Activated naive CD8-positive, alpha-beta T cell treated with anti-CD3 and anti-CD28 coated beads, Interleukin-2, amount 10 ng/mL, durations not matched to agents 7 days and 5 days (primary cell): ENCODE measurements around the gene BNC2. TPM values are rescaled to one million over a fixed set of nuclear protein-coding genes. Genes with fewer than 3 reads are reported as not detected.

Experiments
- ATAC-seq: fragments of 150-1000 bp; cut with Tn5 transposase; one replicate; pipeline ENCODE4 v1.10.0; 2021; ENCODE audit warnings: low read depth, moderate library complexity
- POLR2A ChIA-PET: fragments of 350-600 bp; sonication (Branson Sonifier 250); formaldehyde crosslinking; loops from one replicate; lab custom pipeline; 2021; ENCODE audit warnings: antibody characterized with exemption; lab: Charles Lee
- DNase-seq: peaks from one replicate; pipeline ENCODE4 v3.0.0; 2021
- H3K27ac Mint-ChIP-seq: one replicate; pipeline ENCODE4 v1.8.0; 2022; ENCODE audit warnings: mild to moderate bottlenecking, mixed read lengths
- H3K27me3 Mint-ChIP-seq: one replicate; pipeline ENCODE4 v1.8.0; 2022; ENCODE audit warnings: mild to moderate bottlenecking, moderate library complexity, mixed read lengths
- H3K36me3 Mint-ChIP-seq: one replicate; pipeline ENCODE4 v1.8.0; 2021; ENCODE audit warnings: mild to moderate bottlenecking, mixed read lengths
- H3K4me1 Mint-ChIP-seq: one replicate; pipeline ENCODE4 v1.8.0; 2021; ENCODE audit warnings: mixed read lengths
- H3K4me3 Mint-ChIP-seq: one replicate; pipeline ENCODE4 v1.8.0; 2022; ENCODE audit warnings: mild to moderate bottlenecking, moderate library complexity, mixed read lengths
- H3K9me3 Mint-ChIP-seq: one replicate; pipeline ENCODE4 v1.8.0; 2021; ENCODE audit warnings: mixed read lengths
- total RNA-seq, 2 experiments: library from RNA; stranded (reverse); gene quantifications; one replicate each; pipeline ENCODE4 v1.2.3, GENCODE V29; 2021

Gene BNC2
- total RNA-seq, 2 experiments from 2014 or later: not detected

- no peak for ATAC-seq
- Mint-ChIP-seq H3K4me1 (no peaks in the 10 kb centered on the region), H3K27ac (no peak overlapping the region), H3K4me3 (no peak overlapping the region), H3K36me3 (no peaks in the 10 kb centered on the region), H3K9me3 (no peaks in the 10 kb centered on the region), H3K27me3 (no peaks in the 10 kb centered on the region)
- POLR2A ChIA-PET: no interaction called here
- no peak for DNase-seq
Observed at GRCh38 chr9:16622541-16622940, 247.9 kb downstream of the BNC2 start.

GRCh38 chr9:16619914-16620520 is 250.5 kb downstream of the BNC2 start:
- H3K27ac Mint-ChIP-seq: no peak overlapping the region
- POLR2A ChIA-PET: no interaction called here
- DNase-seq: no peak
- no peaks in the 10 kb centered on the region for H3K27me3 Mint-ChIP-seq
- H3K4me3 Mint-ChIP-seq: no peak overlapping the region
- no peaks in the 10 kb centered on the region for H3K36me3 Mint-ChIP-seq
- ATAC-seq: no peak
- H3K9me3 Mint-ChIP-seq: no peaks in the 10 kb centered on the region
- no peaks in the 10 kb centered on the region for H3K4me1 Mint-ChIP-seq

GRCh38 chr9:16619402-16619801 is 251.1 kb downstream of the BNC2 start:
- Mint-ChIP-seq H3K4me3 (no peak overlapping the region), H3K9me3 (no peaks in the 10 kb centered on the region), H3K4me1 (no peaks in the 10 kb centered on the region), H3K27ac (no peak overlapping the region), H3K36me3 (no peaks in the 10 kb centered on the region), H3K27me3 (no peaks in the 10 kb centered on the region)
- ATAC-seq (no peak), DNase-seq (no peak)
- POLR2A ChIA-PET: no interaction called here

- Mint-ChIP-seq H3K9me3 (no peaks in the 10 kb centered on the region), H3K4me3 (no peak overlapping the region), H3K27me3 (no peaks in the 10 kb centered on the region), H3K27ac (no peak overlapping the region), H3K36me3 (no peaks in the 10 kb centered on the region), H3K4me1 (no peaks in the 10 kb centered on the region)
- ATAC-seq: no peak
- POLR2A ChIA-PET: no interaction called here
- DNase-seq: no peak
Observed at GRCh38 chr9:16618524-16618923, 251.9 kb downstream of the BNC2 start.

- POLR2A ChIA-PET: no interaction called here
- H3K27me3 Mint-ChIP-seq: no peaks in the 10 kb centered on the region
- no peak overlapping the region for H3K4me3 Mint-ChIP-seq
- H3K4me1 Mint-ChIP-seq: no peaks in the 10 kb centered on the region
- H3K36me3 Mint-ChIP-seq: no peaks in the 10 kb centered on the region
- no peak overlapping the region for H3K27ac Mint-ChIP-seq
- H3K9me3 Mint-ChIP-seq: no peaks in the 10 kb centered on the region
- no peak for ATAC-seq
- DNase-seq: no peak
Observed at GRCh38 chr9:16616686-16617085, 253.8 kb downstream of the BNC2 start.

- H3K36me3 Mint-ChIP-seq: no peaks in the 10 kb centered on the region
- no peaks in the 10 kb centered on the region for H3K4me1 Mint-ChIP-seq
- no peaks in the 10 kb centered on the region for H3K27me3 Mint-ChIP-seq
- no peak for DNase-seq
- ATAC-seq: no peak
- H3K9me3 Mint-ChIP-seq: no peaks in the 10 kb centered on the region
- POLR2A ChIA-PET: no interaction called here
- no peak overlapping the region for H3K27ac Mint-ChIP-seq
- no peak overlapping the region for H3K4me3 Mint-ChIP-seq
Observed at GRCh38 chr9:16615451-16615850, 255.0 kb downstream of the BNC2 start.

DNA sequence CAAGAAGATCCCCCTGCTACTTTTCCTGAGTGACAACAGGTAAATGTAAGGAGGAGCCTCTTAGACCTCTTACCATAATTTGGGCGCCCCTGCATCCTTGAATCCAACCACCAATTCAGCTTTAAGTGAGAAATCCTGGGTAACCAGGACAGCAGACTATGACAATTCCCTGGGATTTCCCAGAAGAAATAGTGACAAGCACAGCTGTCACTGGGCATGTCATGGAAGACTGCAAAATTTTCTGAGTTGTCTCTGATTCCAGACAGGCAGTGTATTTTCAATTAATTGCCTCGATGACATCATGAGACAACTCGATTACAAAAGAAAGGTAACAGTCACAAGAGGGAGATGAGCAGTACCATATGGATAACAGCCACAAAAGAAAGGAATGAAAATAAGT is 256.9 kb downstream of the BNC2 start:
- DNase-seq (no peak), ATAC-seq (no peak)
- no peaks in the 10 kb centered on the region for H3K36me3 Mint-ChIP-seq
- H3K4me1 Mint-ChIP-seq: no peaks in the 10 kb centered on the region
- POLR2A ChIA-PET: no interaction called here
- peaks cover 1% of the 10 kb centered on the region for H3K27me3 Mint-ChIP-seq
- no peak overlapping the region for H3K4me3 Mint-ChIP-seq
- no peak overlapping the region for H3K27ac Mint-ChIP-seq
- no peaks in the 10 kb centered on the region for H3K9me3 Mint-ChIP-seq

- no peaks in the 10 kb centered on the region for H3K36me3 Mint-ChIP-seq
- no peak overlapping the region for H3K27ac Mint-ChIP-seq
- ATAC-seq (no peak), DNase-seq (no peak)
- no peaks in the 10 kb centered on the region for H3K9me3 Mint-ChIP-seq
- POLR2A ChIA-PET: no interaction called here
- H3K4me3 Mint-ChIP-seq: no peak overlapping the region
- H3K27me3 Mint-ChIP-seq: peaks cover 1% of the 10 kb centered on the region
- no peaks in the 10 kb centered on the region for H3K4me1 Mint-ChIP-seq
Observed at GRCh38 chr9:16613051-16613450, 257.4 kb downstream of the BNC2 start.

DNA sequence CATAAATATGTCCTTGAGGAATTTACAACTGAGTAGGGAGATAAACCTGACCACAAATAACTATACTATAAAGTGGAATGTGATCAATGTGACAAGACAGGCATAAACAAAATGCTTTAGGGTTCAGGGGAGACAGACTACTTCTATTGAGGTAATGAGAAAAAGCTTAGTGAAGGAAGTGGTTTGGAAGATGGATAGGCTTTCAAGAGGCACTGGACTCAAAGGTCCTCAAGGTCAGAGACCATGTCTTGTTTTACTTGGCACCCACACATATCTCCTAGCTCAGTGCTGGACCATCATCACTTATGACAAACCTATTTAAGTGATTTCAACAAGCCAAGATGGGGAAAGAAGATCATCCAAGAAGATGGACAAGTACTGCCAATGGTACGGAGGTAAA is 257.8 kb downstream of the BNC2 start:
- no peak overlapping the region for H3K4me3 Mint-ChIP-seq
- no peaks in the 10 kb centered on the region for H3K36me3 Mint-ChIP-seq
- H3K4me1 Mint-ChIP-seq: no peaks in the 10 kb centered on the region
- no peak overlapping the region for H3K27ac Mint-ChIP-seq
- POLR2A ChIA-PET: no interaction called here
- no peaks in the 10 kb centered on the region for H3K9me3 Mint-ChIP-seq
- ATAC-seq: no peak
- peaks cover 1% of the 10 kb centered on the region for H3K27me3 Mint-ChIP-seq
- no peak for DNase-seq

GRCh38 chr9:16611983-16612382 is 258.5 kb downstream of the BNC2 start:
- Mint-ChIP-seq H3K9me3 (no peaks in the 10 kb centered on the region), H3K27ac (no peak overlapping the region), H3K4me3 (no peak overlapping the region), H3K36me3 (no peaks in the 10 kb centered on the region), H3K27me3 (peaks cover 1% of the 10 kb centered on the region), H3K4me1 (no peaks in the 10 kb centered on the region)
- DNase-seq: no peak
- no peak for ATAC-seq
- POLR2A ChIA-PET: no interaction called here

DNA sequence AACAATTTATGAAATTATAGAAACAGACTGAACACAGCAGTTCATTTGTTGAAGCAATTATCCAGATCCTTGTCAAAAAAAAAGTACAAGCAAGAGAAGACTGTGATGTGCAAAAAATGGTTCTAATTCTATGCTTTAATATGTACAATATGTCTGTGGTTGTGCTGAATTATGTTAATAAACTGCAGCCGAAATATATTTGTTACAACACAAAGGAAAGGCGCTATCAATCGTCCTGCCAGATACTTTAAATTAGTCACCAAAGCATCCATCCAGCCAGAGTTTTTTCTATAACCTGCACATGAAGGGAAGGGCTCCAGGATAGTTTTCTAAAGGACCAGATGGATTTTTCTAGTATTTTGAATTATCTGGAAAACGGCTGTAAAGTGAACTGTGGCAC is 259.5 kb downstream of the BNC2 start:
- DNase-seq (no peak), ATAC-seq (no peak)
- POLR2A ChIA-PET: no interaction called here
- Mint-ChIP-seq H3K36me3 (no peaks in the 10 kb centered on the region), H3K27ac (no peak overlapping the region), H3K4me1 (no peaks in the 10 kb centered on the region), H3K27me3 (peaks cover 1% of the 10 kb centered on the region), H3K4me3 (no peak overlapping the region), H3K9me3 (no peaks in the 10 kb centered on the region)

- Mint-ChIP-seq H3K27ac (no peak overlapping the region), H3K4me3 (no peak overlapping the region), H3K36me3 (no peaks in the 10 kb centered on the region), H3K27me3 (peaks cover 1% of the 10 kb centered on the region), H3K9me3 (no peaks in the 10 kb centered on the region), H3K4me1 (no peaks in the 10 kb centered on the region)
- POLR2A ChIA-PET: no interaction called here
- DNase-seq (no peak), ATAC-seq (no peak)
Observed at GRCh38 chr9:16610538-16610937, 259.9 kb downstream of the BNC2 start.

- H3K36me3 Mint-ChIP-seq: no peaks in the 10 kb centered on the region
- H3K4me1 Mint-ChIP-seq: no peaks in the 10 kb centered on the region
- ATAC-seq: no peak
- H3K27ac Mint-ChIP-seq: no peak overlapping the region
- POLR2A ChIA-PET: no interaction called here
- no peak for DNase-seq
- H3K4me3 Mint-ChIP-seq: no peak overlapping the region
- peaks cover 1% of the 10 kb centered on the region for H3K27me3 Mint-ChIP-seq
- H3K9me3 Mint-ChIP-seq: no peaks in the 10 kb centered on the region
Observed at GRCh38 chr9:16608906-16609305, 261.6 kb downstream of the BNC2 start.

GRCh38 chr9:16602494-16602893 is 268.0 kb downstream of the BNC2 start:
- no peak overlapping the region for H3K4me3 Mint-ChIP-seq

GRCh38 chr9:16601991-16602390 is 268.5 kb downstream of the BNC2 start:
- DNase-seq: no peak
- no peaks in the 10 kb centered on the region for H3K36me3 Mint-ChIP-seq
- peaks cover 2% of the 10 kb centered on the region for H3K27me3 Mint-ChIP-seq
- H3K27ac Mint-ChIP-seq: no peak overlapping the region
- no peaks in the 10 kb centered on the region for H3K9me3 Mint-ChIP-seq
- no peak overlapping the region for H3K4me3 Mint-ChIP-seq
- peaks cover 2% of the 10 kb centered on the region for H3K4me1 Mint-ChIP-seq
- POLR2A ChIA-PET: no interaction called here
- no peak for ATAC-seq

More at GRCh38 chr9:16602494-16602893, 268.0 kb downstream of the BNC2 start:
- peaks cover 2% of the 10 kb centered on the region for H3K4me1 Mint-ChIP-seq
- no peaks in the 10 kb centered on the region for H3K27me3 Mint-ChIP-seq
- H3K27ac Mint-ChIP-seq: no peak overlapping the region
- H3K36me3 Mint-ChIP-seq: no peaks in the 10 kb centered on the region
- DNase-seq: no peak
- no peaks in the 10 kb centered on the region for H3K9me3 Mint-ChIP-seq
- no peak for ATAC-seq
- POLR2A ChIA-PET: no interaction called here
